Measurements from ENCODE around the gene PRKN.

PRKN gene

GRCh38 chr6:161634916-161635315 lies 1092.7 kb downstream of the PRKN start:
- 84% methylated on average over 7 of the region's 8 CpGs for WGBS
- no peak overlapping the region for H3K4me2 ChIP-seq (ENCODE audit: low read length, poor library complexity, severe bottlenecking)
- H3K4me1 ChIP-seq (ENCODE audit: control insufficient read depth, insufficient read depth, low read depth, low read length) = peaks cover 14% of the 10 kb centered on the region
- H3K27me3 ChIP-seq (ENCODE audit: control insufficient read depth in 1 of 2, insufficient read depth in 1 of 2, low read length in 2 of 2) = no peaks in the 10 kb centered on the region
- no peak overlapping the region for H3K18ac ChIP-seq (ENCODE audit: low read depth in 1 of 2, low read length in 2 of 2)
- H3K4ac ChIP-seq (ENCODE audit: low read depth in 1 of 2, low read length in 2 of 2) = no peak overlapping the region
- no peaks in the 10 kb centered on the region for H3K9me3 ChIP-seq (ENCODE audit: control insufficient read depth, low read length)
- H2BK15ac ChIP-seq (ENCODE audit: low read depth, poor library complexity, severe bottlenecking) = no peak overlapping the region
- H3K23ac ChIP-seq (ENCODE audit: low read length in 2 of 2) = no peak overlapping the region
- no peak for DNase-seq
- H2AFZ ChIP-seq (ENCODE audit: low read depth, low read length) = no peak overlapping the region
- H4K91ac ChIP-seq (ENCODE audit: low read length) = no peak overlapping the region
- no peak overlapping the region for H2AK5ac ChIP-seq (ENCODE audit: low read length, severe bottlenecking)
- peak overlapping the region; percentile 43 for H3K27ac ChIP-seq (ENCODE audit: low read length, poor library complexity, severe bottlenecking)
- H3K4me3 ChIP-seq (ENCODE audit: insufficient read depth in 1 of 2, low read depth in 1 of 2, low read length in 2 of 2) = no peak overlapping the region
- no peak overlapping the region for H2BK12ac ChIP-seq (ENCODE audit: low read length in 2 of 2)
- H4K8ac ChIP-seq (ENCODE audit: low read length) = no peak overlapping the region
- H2BK120ac ChIP-seq (ENCODE audit: low read depth, low read length) = no peak overlapping the region
- H3K36me3 ChIP-seq (ENCODE audit: control insufficient read depth in 1 of 2, insufficient read depth in 2 of 2, low read depth in 1 of 2, low read length in 2 of 2) = no peaks in the 10 kb centered on the region
- H2BK5ac ChIP-seq (ENCODE audit: low read depth, low read length, poor library complexity, severe bottlenecking) = no peak overlapping the region
- no peaks in the 10 kb centered on the region for H3K79me1 ChIP-seq (replicated peaks; ENCODE audit: low read length, poor library complexity, severe bottlenecking)
- no peak overlapping the region for H3K14ac ChIP-seq (ENCODE audit: low read length in 2 of 2)
- no peak overlapping the region for H3K9ac ChIP-seq (ENCODE audit: low read length)

GRCh38 chr6:161631676-161632194 lies 1095.8 kb downstream of the PRKN start:
- Histone ChIP-seq H2BK15ac (ENCODE audit: low read depth, poor library complexity, severe bottlenecking) (no peak overlapping the region), H2BK120ac (ENCODE audit: low read depth, low read length) (no peak overlapping the region), H3K27me3 (ENCODE audit: control insufficient read depth in 1 of 2, insufficient read depth in 1 of 2, low read length in 2 of 2) (no peaks in the 10 kb centered on the region), H3K4me1 (ENCODE audit: control insufficient read depth, insufficient read depth, low read depth, low read length) (peaks cover 14% of the 10 kb centered on the region), H3K9me3 (ENCODE audit: control insufficient read depth, low read length) (no peaks in the 10 kb centered on the region), H3K18ac (ENCODE audit: low read depth in 1 of 2, low read length in 2 of 2) (no peak overlapping the region), H2AFZ (ENCODE audit: low read depth, low read length) (no peak overlapping the region), H3K4me3 (ENCODE audit: insufficient read depth in 1 of 2, low read depth in 1 of 2, low read length in 2 of 2) (peak overlapping the region in 1 of 2 experiments; percentile 46), H4K91ac (ENCODE audit: low read length) (no peak overlapping the region), H3K4me2 (ENCODE audit: low read length, poor library complexity, severe bottlenecking) (no peak overlapping the region), H3K4ac (ENCODE audit: low read depth in 1 of 2, low read length in 2 of 2) (no peak overlapping the region), H3K23ac (ENCODE audit: low read length in 2 of 2) (no peak overlapping the region), H3K14ac (ENCODE audit: low read length in 2 of 2) (no peak overlapping the region), H2BK12ac (ENCODE audit: low read length in 2 of 2) (no peak overlapping the region), H2AK5ac (ENCODE audit: low read length, severe bottlenecking) (no peak overlapping the region), H3K9ac (ENCODE audit: low read length) (peak overlapping the region; percentile 81), H3K36me3 (ENCODE audit: control insufficient read depth in 1 of 2, insufficient read depth in 2 of 2, low read depth in 1 of 2, low read length in 2 of 2) (no peaks in the 10 kb centered on the region), H3K27ac (ENCODE audit: low read length, poor library complexity, severe bottlenecking) (peak overlapping the region; percentile 30), H2BK5ac (ENCODE audit: low read depth, low read length, poor library complexity, severe bottlenecking) (no peak overlapping the region), H4K8ac (ENCODE audit: low read length) (no peak overlapping the region), H3K79me1 (replicated peaks; ENCODE audit: low read length, poor library complexity, severe bottlenecking) (no peaks in the 10 kb centered on the region)
- WGBS = 68% methylated on average over 2 of the region's 2 CpGs
- DNase-seq = no peak

DNA sequence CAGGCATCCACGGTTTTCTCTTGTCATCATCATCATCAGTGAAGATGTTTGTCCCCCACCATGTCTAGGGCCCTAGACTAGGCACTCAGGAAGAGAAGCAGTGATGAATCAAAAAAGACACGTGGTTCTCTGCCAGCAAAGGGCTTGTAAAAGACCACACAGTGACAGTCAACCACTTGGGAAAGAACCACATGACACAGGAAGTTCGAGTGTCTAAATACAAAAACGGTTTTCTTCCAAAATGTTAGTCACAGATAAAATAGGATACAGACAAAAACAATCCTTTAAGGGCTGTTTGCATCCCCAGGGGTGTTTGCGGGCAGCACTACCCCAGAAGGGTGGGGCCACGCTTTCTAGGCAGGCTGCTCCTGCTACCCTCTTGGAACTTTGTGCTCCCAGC lies 1096.9 kb downstream of the PRKN start:
- H3K36me3 ChIP-seq (ENCODE audit: control insufficient read depth in 1 of 2, insufficient read depth in 2 of 2, low read depth in 1 of 2, low read length in 2 of 2) = no peaks in the 10 kb centered on the region
- no peak overlapping the region for H2BK120ac ChIP-seq (ENCODE audit: low read depth, low read length)
- no peak overlapping the region for H2BK12ac ChIP-seq (ENCODE audit: low read length in 2 of 2)
- WGBS = 52% methylated on average over 6 of the region's 6 CpGs
- peaks cover 8% of the 10 kb centered on the region for H3K4me1 ChIP-seq (ENCODE audit: control insufficient read depth, insufficient read depth, low read depth, low read length)
- H2BK15ac ChIP-seq (ENCODE audit: low read depth, poor library complexity, severe bottlenecking) = no peak overlapping the region
- no peak overlapping the region for H3K4ac ChIP-seq (ENCODE audit: low read depth in 1 of 2, low read length in 2 of 2)
- H3K23ac ChIP-seq (ENCODE audit: low read length in 2 of 2) = no peak overlapping the region
- no peak overlapping the region for H3K14ac ChIP-seq (ENCODE audit: low read length in 2 of 2)
- DNase-seq = no peak
- no peaks in the 10 kb centered on the region for H3K79me1 ChIP-seq (replicated peaks; ENCODE audit: low read length, poor library complexity, severe bottlenecking)
- H2BK5ac ChIP-seq (ENCODE audit: low read depth, low read length, poor library complexity, severe bottlenecking) = no peak overlapping the region
- H3K18ac ChIP-seq (ENCODE audit: low read depth in 1 of 2, low read length in 2 of 2) = no peak overlapping the region
- H3K4me3 ChIP-seq (ENCODE audit: insufficient read depth in 1 of 2, low read depth in 1 of 2, low read length in 2 of 2) = peak overlapping the region in 1 of 2 experiments; percentile 46
- peak overlapping the region; percentile 6 for H2AK5ac ChIP-seq (ENCODE audit: low read length, severe bottlenecking)
- H3K9ac ChIP-seq (ENCODE audit: low read length) = peak overlapping the region; percentile 81
- no peak overlapping the region for H3K4me2 ChIP-seq (ENCODE audit: low read length, poor library complexity, severe bottlenecking)
- no peak overlapping the region for H3K27ac ChIP-seq (ENCODE audit: low read length, poor library complexity, severe bottlenecking)
- H4K91ac ChIP-seq (ENCODE audit: low read length) = no peak overlapping the region
- no peaks in the 10 kb centered on the region for H3K9me3 ChIP-seq (ENCODE audit: control insufficient read depth, low read length)
- H4K8ac ChIP-seq (ENCODE audit: low read length) = no peak overlapping the region
- H2AFZ ChIP-seq (ENCODE audit: low read depth, low read length) = no peak overlapping the region
- H3K27me3 ChIP-seq (ENCODE audit: control insufficient read depth in 1 of 2, insufficient read depth in 1 of 2, low read length in 2 of 2) = no peaks in the 10 kb centered on the region

DNA sequence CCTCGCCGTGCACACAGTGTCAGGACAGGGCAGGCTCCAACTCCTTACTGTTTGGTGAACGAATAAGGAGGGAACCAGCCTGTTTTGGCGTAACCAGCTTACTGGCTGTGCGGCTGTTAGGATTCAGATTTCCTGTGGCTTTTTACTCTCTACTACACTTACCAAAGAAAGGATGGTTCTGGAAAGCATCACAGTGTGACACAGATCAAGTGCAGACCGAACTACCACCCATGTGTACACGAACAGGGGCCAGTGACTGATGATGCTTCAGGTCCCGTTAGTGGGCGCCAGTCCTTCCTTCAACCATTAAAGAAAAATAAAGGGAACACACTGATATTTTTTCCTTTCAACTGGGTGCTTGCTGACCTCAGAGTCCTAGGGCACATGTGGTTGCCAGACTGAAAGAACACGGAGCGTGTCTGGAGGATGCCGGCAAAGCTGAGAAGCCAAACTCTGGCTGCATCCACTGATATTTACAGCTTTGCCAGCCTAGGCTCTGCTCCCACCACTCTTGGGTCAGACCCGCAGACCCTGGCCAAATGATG lies 1101.4 kb downstream of the PRKN start:
- Histone ChIP-seq H4K8ac (ENCODE audit: low read length) (no peak overlapping the region), H2BK15ac (ENCODE audit: low read depth, poor library complexity, severe bottlenecking) (no peak overlapping the region), H3K9me3 (ENCODE audit: control insufficient read depth, low read length) (no peaks in the 10 kb centered on the region), H2AFZ (ENCODE audit: low read depth, low read length) (no peak overlapping the region), H3K4me2 (ENCODE audit: low read length, poor library complexity, severe bottlenecking) (no peak overlapping the region), H3K4me3 (ENCODE audit: insufficient read depth in 1 of 2, low read depth in 1 of 2, low read length in 2 of 2) (no peak overlapping the region), H3K23ac (ENCODE audit: low read length in 2 of 2) (no peak overlapping the region), H3K9ac (ENCODE audit: low read length) (no peak overlapping the region), H3K4ac (ENCODE audit: low read depth in 1 of 2, low read length in 2 of 2) (no peak overlapping the region), H4K91ac (ENCODE audit: low read length) (no peak overlapping the region), H3K14ac (ENCODE audit: low read length in 2 of 2) (no peak overlapping the region), H3K18ac (ENCODE audit: low read depth in 1 of 2, low read length in 2 of 2) (no peak overlapping the region), H3K79me1 (replicated peaks; ENCODE audit: low read length, poor library complexity, severe bottlenecking) (no peaks in the 10 kb centered on the region), H2BK5ac (ENCODE audit: low read depth, low read length, poor library complexity, severe bottlenecking) (no peak overlapping the region), H3K4me1 (ENCODE audit: control insufficient read depth, insufficient read depth, low read depth, low read length) (no peaks in the 10 kb centered on the region), H3K36me3 (ENCODE audit: control insufficient read depth in 1 of 2, insufficient read depth in 2 of 2, low read depth in 1 of 2, low read length in 2 of 2) (no peaks in the 10 kb centered on the region), H2AK5ac (ENCODE audit: low read length, severe bottlenecking) (no peak overlapping the region), H3K27ac (ENCODE audit: low read length, poor library complexity, severe bottlenecking) (no peak overlapping the region), H2BK120ac (ENCODE audit: low read depth, low read length) (no peak overlapping the region), H3K27me3 (ENCODE audit: control insufficient read depth in 1 of 2, insufficient read depth in 1 of 2, low read length in 2 of 2) (no peaks in the 10 kb centered on the region), H2BK12ac (ENCODE audit: low read length in 2 of 2) (no peak overlapping the region)
- WGBS = 89% methylated on average over 13 of the region's 13 CpGs
- DNase-seq = no peak
